ENCODE data around the gene TMEM9.
"Not testable (repeated sequence)": the region's sequence is repeated elsewhere in the genome, so short reads cannot be mapped to it uniquely, and the experiment has no call there.

Gene TMEM9

DNA sequence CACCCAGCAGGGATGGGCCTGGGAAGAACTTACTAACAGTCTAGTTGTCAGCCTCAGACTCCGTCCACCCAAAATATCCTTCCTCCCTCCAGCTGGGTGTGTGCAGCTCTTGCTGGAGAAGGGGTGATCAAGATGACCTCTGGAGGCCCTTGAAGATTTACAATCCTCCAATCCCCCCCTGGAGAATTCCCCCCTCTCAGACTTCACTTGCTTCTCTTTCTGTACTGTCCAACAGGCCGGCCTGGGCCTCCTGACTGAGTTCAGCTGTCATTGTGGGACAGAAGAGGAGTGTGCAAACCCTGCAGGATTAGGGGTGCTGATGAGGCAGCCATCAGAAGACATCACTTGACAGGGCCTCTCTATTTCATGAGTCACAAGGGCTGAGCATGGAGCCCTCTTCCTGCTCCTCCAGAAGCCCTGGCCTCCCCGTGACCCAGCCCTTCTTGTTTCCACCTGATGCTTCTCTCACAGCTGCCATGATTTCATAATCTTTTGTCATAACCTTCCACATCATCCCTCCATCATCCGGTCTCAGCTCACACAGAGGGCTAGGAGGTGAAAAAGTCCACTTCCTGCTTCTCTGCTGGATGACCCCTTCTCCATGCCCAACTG lies 18.8 kb upstream of the TMEM9 start:
- no peak for FAIRE-seq

DNA sequence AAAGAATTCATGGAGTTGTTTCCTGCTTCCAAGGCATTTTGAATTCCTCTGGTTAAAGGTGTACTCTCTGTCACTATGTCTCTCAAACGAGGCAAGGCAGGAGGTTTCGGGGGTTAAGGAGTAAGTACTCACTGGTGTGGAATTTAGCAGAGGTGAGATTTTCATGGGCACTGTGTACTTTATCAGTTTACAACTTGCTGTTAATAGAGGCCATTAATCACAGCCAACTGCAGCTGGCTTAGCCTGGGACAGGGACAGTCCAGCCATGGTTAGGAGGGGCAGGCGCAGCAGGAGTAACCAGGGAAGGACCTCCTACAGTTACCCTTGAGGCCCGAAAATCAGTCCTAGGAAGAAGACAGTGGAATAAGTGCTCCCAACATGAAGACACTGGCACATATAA lies 18.1 kb upstream of the TMEM9 start:
- no peak for FAIRE-seq

DNA sequence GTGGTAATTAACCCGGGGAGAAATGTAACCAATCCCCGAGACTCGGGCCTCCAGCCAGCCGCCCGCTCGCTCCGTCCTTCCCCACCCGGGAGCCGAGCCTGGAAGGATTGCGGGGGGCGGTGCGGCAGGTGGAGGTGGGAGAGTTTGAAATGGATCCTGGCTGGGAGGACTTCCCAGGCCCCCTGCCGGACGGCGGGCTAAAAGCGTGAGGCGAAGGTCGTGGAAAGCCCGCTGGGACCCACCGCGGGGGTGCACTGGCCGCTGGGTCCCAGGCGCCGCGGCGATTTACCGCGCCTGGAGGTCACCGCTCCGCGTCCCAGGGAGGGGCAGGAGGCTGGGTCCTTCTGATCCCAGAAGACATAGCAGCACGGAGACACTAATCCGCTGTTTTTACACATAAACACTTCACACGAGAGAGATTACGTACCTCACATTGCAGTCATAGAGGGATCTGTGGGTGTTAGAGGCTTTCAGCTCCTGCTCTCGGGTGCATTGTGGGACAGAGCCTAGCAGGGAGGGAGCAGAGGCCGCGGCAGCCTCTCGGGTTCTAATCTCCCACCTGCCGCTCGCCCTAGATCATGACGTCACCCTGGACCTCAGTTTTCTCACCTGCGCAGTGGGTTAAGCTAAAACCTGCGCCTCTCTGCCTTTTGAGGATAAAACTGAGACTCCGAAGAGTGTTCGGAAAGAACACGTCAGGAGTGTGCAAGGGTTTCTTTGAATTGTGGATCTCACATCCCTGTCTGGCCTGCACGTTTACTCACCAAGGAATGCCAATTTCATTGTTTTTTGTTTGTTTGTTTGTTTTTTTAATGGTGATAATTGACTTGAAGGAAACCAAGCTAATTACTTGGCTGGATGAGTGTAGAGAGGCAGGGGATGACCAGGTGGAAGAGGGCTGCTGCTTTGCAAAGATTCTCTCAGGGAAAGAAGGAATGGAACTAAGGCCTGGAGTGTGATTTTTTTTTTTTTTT lies 17.1 kb upstream of the TMEM9 start:
- FAIRE-seq = no peak

DNA sequence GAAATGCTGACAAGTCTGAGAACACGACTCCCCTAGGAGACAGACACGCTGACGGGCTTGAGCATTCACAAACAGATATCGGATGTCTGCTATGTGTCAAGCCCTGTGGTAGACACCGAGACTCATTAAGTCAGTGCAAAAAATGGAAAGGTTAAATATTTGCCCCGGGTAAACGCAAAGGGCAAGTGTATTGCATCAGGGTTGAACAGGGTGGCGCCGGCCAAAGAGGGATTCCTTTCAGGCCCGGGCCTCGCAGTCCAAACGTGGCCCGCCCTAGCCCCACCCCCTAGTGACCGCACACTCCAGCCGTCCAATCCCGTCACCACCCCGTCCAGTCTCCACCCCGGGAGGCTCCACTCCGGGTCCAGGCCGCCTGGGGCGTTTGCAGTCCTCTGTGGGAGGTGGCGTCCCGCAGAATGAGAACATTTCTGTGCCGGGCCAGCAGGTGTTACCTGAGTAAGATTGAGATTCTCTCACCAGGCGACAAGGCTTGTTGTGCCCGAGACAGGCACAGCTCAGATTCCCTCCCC lies 16.3 kb upstream of the TMEM9 start:
- no peak for FAIRE-seq

DNA sequence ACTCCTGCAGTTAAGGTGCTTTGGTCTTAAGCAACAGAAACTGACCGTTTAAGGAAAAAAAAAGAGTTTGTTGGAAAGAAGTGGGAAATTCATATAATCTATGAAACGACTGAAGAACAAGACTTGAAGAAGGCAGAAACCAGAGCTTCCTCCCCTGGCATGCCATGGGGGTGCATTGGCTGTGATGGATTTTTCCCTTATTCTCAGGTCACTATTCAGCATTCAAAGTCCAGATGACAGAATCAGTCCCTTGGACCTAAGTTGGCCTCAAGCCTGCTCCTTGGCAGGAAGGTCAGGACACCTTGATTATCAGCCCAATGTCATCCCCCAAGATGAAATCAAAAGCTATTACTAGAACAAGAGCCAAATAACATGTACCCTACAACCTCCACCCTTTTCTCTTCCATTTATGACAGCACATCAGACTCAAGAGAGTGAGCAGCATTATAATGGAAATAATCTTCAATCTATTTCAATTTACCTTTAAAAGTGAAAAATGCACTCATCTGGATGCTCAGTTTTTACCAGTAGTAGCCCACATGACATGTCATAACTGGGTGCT lies 15.8 kb upstream of the TMEM9 start:
- FAIRE-seq = no peak

DNA sequence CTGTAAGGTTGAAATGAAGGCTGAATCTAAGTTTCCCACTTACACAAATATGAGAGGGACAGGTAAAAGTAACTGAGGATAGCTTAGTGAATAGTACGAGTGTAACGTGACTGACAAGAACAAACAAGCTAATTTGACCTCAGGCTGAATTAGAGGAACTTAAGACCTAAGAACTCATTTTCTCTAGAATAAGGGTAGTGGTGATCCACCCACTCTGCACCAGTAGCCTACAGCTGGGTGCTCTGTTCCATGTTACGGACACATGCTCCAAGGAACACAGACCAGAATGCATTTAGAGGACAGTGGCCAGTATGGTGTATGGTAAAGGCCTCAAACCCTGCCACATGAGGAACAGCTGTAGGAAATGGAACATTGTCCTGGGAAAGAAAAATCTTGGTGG lies 14.9 kb upstream of the TMEM9 start:
- FAIRE-seq = no peak

DNA sequence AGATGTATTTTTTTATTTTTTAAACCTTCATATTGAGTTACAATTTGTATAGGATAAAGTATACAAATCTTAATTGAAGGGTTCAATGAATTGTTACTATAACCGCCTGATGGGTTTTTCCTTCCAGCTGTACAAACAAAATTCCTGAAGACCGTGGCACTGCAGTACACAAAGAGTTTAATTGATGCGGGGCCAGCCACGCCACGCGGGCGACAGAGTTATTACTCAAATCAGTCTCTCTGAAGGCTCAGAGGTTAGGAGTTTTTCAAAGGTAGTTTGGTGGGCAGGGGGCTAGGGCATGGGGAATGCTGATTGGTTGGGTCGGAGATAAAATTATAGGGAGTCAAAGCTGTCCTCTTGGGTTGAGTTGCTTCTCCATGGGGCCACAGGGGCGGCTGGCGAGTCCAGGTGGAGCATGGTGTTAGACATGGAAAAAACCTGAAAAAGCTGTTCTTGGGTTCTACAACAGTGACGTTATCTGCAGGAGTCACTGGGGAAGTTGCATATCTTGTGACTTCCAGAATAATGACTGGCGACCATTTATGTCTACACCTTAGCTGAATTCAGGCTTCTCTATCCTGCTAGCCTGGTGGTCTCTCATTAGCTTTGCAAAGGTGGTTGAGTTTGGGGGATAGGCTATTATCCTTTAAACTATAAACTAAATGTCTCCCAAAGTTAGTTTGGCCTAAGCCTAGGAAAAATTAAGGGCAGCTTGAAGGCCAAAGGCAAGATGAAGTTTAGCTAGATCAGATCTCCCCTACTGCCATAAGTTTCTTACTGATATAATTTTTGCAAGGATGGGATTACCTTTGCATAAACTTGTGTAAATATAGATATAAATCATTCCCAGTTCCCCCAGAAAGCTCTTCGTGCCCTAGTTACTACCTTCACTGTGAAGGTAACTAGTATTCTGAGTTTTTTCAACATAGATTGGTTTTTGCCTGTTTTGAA lies 13.0 kb upstream of the TMEM9 start:
- no peak for FAIRE-seq

DNA sequence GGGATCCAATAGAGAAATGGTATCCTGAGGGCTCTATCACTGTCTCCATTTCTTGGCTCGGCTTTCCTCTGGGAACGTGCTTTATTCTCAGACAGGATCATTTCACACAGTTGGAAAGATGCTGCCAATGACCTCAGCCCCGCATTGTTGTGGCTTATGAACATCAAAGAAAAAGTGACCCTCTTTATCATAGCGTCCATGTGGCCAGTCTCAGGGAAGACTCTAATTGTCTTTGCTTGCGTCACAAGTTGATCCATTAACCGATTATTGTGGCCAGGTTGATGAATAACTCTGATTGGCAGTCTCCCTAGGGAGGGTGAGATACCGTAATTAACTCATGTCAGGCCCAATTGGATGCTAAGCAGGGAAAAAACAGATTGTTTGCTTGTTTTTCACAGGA lies 10.4 kb upstream of the TMEM9 start:
- FAIRE-seq = no peak

DNA sequence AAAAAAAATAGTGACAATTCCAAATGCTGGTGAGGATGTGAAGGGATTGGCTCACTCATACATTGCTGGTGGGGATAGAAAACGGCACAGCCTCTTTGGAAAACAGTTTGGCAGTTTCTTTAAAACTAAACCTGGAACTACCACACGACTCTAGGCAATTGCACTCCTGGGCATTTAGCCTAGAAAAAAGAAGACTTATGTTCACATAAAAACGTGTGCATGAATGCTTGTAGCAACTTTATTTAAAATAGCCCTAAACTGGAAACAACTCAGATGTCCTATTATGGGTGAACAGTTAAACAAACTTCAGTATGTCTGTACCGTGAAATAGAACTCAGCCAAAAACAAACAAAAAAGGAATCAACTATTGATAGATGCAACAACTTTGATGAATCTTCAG lies 9.4 kb upstream of the TMEM9 start:
- FAIRE-seq = no peak

DNA sequence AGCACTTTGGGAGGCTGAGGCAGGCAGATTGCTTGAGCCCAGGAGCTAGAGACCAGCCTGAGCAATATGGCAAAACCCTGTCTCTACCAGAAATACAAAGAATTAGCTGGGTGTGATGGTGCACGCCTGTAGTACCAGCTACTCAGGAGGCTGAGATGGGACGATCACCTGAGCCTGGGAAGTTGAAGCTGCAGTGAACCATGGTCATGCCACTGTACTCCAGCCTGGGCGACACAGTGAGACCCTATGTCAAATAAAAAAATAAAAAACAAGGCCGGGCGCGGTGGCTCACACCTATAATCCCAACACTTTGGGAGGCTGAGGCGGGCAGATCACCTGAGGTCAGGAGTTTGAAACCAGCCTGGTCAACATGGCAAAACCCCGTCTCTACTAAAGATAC lies 8.8 kb upstream of the TMEM9 start:
- not testable (repeated sequence) for FAIRE-seq

DNA sequence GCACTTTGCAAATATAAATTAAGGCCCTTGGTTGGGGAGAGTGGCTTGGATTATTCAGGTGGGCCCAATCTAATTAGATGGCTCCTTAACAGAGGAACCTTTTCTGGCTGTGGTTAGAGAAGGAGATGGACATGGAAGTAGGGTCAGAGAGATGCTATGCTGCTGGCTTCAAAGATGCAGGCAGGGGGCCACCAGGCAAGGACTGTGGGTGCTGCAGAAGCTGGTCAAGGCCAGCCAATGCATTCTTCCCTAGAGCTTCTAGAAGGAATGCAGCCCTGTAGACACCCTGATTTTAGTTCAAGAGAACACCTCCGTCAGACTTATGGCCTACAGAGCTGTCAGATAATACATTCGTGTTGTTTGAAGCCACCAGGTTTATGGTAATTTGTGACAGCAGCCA lies 3.7 kb upstream of the TMEM9 start:
- FAIRE-seq = no peak

DNA sequence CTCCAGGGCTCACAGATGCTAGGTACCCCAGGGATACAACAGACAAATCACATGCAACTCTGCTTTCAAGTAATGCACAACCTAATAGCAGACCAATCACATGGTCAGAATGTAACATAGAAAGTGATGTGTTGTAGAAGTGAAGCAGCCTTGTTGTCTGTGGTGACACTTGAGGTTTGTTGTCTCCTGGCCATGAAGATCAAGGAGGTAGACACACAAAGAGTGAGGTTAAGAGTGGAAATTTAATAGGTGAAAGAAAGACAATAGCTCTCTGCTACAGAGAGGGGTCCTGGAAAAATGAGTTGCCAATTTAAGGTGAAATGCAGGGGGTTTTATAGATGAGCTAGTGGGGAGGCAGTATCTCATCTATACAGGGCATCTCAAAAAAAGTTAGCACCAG lies 2.5 kb upstream of the TMEM9 start:
- no peak for FAIRE-seq

DNA sequence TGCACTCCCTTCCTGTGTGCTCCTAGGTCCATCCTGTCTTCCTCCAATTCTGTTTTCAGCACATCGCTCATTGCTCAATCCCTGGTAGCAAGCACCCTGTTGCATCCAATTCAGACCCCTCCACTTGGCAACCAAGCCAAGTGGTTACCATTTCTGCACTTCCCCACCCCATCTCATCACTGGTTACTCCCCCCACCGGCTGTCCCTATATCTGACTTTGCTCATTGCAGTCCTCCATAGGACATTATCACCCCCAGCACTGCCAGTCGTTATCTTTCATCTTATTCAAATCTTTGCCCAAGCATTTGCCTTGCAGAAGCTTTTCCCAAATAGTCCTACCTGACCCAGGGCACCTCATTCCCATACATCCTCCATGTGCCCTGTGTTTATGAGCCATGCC lies 2.1 kb upstream of the TMEM9 start:
- no peak for FAIRE-seq

DNA sequence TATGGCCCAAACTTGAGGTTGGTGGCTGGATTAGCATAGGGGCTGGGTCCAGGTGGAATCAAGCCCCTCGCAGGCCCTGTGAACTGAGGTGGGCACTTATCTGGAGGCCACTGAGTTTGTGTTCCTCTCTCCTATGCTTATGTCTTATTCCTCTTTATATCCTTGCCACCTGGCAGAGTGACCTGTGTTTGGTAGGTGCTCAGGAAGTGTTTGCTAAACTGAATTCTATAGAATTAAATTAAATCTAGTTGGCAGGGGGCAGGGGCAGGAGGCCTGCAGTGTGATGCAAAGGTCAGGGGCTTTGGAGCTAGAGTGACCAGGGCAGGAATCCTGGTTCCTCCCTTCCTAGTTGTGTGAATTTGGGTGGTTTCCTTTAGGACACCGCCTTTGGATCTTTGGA lies 1.1 kb upstream of the TMEM9 start:
- FAIRE-seq = no peak

DNA sequence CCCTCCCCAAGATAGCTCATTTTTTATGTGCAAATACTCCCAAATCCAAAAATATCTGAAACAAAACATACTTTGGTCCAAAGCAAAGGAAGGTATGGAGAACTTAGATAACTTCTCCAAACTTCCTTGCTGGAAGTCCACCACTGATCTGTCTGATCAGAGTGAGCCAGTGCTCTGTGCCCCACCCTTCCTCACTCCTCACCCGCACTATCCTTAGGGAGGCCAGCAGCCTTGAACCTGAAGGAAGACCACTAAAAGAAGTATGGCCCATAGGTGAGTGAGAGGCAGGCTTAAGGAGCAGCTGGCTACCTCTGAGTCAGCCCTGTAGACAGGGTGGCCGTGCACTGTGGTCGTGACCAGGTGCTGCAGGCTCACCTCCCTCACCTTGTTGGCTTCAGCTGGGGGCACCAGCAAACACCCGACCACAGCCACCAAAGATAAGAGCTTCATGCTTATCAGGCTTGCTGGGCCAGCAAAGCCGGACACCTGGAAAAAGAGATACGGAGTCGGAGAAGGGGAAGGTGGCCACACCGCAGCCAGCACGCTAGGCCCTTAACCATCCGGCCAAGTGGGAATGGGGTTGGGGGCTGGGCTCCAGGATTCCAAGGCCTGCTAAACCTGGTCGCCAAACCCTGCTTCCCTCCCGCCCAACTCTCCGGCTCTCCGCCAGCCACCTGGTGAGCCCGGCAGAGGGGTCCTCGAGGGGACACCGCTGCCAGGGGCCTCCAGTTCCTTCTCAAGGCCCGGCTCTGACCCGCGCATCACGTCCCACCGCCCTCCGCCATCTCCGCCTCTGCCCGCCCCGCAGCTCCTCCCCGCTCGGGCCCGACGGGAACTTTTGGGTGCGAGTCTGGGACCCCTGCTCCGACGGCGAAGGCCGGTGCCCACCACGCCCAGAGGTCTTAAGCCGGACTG lies 543 bp downstream of the TMEM9 start:
- no peak for FAIRE-seq

DNA sequence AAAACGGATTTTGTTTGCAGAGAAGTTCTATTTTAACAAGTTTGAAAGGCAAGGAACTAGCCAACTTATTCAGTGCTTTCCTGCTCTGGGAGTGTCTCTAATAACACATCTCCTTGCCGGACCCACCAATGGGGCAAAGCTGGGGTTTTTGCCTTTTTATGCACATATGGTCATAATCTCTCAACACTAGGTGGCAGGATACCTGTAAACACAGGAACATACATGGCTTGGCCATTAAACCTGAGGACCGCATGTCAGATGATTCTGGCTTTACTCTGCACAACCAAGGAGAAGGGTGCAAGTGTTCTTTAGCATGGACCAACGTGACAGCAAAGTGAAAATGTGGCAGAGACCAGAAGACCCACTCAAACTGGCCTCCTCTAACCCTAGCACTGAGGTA lies 4.9 kb downstream of the TMEM9 start:
- no peak for FAIRE-seq

DNA sequence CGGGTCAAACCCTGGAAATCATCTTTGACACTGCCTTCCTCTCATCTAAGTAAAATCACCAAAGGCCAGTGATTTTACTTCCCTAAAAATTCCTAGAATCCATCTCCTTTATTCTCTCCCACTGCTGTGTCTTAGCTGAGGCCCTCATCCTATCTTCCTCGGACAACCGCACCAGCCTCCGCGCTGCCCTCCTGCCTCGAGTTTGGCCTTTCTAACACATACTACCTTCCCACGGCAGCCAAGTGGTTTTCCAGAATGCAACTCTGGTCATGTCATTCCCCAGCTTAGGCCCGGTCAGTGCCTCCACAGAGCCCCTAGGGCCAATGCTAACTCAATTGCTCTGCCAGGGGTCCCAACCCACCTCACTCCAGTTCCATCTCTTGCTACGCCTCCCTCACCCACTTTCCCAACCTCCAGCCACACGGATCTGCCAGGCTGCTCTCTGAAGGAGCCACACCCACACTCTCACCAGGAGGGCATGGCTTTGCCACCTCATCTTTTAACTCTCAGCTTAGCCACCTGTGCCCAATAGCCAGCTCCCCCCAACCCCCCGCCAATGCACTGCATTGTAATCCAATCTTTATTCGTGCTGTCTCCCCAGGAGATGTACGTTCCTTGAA lies 6.8 kb downstream of the TMEM9 start:
- no peak for FAIRE-seq

DNA sequence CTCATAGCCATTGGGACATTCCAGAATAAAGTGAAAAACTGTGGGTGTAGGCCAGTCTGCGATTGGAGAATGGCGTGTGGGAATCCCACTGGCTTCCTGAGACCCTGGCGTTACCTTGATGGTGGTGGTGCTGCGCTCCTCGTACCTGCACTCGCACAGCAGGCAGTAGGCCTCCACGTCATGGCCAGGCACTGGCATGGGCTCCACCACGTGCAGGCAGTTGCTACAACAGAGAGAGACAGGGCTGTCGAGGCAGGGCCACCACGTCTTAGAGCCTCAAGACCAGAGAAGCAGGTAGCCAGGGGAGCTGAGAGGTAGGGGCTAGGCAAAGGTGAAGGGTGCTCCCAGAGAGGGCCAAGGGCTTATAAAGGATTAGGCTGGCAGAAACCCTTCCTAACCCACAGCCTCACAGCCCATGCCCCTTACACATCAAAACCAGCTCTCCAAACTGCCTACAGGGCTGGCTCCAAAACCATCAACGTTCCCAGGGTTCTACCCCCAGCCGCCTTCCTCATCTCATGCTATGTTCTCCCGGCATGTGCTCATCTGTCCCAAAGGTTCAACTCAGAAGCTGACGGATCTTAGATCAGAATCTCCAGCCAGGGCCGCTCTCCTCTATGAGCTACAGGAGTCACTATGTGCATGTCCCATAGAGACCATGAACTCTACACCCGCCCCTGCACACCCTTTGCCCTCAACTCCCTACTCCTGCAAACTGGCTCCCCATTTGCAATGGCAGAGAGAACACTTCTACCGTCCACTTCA lies 7.5 kb downstream of the TMEM9 start:
- FAIRE-seq = no peak

DNA sequence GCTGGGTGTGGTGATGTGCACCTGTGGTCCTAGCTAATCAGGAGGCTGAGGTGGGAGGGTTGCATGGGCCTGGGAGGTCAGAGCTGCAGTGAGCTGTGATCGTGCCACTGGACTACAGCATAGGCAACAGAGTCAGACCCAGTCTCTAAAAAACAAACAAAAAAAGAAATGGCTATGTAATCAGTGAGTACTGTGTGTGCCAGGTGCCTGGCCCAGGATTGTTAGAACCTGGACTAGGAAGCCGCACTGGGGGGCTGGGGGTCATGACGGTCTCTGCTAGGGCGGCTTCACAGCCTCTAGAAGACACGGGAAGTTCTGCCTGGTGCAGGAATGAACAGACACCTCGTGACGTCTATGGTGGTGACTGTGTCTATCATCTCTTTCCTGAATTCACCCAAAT lies 8.5 kb downstream of the TMEM9 start:
- no peak for FAIRE-seq

DNA sequence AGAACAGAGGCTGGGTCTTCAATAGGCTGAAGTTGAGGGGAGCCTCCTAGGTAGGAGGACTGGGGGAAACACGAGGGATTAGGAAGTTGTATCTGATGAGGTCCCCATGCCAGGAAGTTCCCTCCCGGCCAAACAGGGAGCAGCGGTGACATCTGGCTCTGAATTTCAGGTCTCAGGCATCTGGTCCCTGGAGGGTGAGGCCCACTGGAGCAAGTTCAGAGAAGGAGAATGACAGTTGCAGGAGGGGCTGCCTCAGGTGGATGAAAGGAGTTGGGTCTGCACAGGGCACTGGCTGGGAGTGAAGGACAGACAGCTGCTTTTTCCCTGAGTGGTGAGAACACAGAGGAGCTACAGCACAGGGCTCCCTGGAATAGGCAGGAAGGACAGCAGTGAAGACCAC lies 9.1 kb downstream of the TMEM9 start:
- FAIRE-seq = no peak

Measured in colon (tissue), 2 donors.